A172 (cell line): ENCODE measurements around the gene KMO. TPM values are rescaled to one million over a fixed set of nuclear protein-coding genes. Genes with fewer than 3 reads are reported as not detected.

Experiments used
- DNase-seq: peaks from one replicate; pipeline ENCODE4 v3.0.0-alpha.2; 2015; ENCODE audit warnings: low spot score
- total RNA-seq: library from RNA; depleted of rRNA; stranded (reverse); fragments of >200 nt; shearing (Covaris generic); gene quantifications from 2 replicates; pipeline ENCODE4 v1.2.3, GENCODE V29; 2014

Gene KMO
- total RNA-seq, 1 experiment from 2014 or later = not detected

DNA sequence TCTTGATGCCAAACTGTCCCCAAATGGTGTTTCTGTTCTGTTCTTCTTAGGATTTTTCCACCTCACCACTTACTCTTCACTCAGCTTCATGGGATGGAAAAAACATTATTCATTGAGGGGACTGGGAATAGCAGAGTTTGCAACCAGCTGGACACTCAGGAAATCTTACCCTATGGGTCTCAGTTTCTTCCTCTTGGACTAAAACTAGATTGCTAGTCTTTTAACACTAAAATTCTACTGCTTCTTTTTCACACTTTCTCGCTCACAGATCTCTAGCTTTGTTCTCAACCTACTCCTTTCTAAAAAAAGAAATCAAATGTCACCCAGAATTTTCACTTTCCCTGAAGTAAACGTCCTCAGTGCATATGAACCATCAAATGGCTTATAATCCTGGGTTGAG, 4.8 kb downstream of the KMO start:
- DNase-seq = no peak

GRCh38 chr1:241542199-241542907, 10.2 kb downstream of the KMO start:
- DNase-seq = no peak

DNA sequence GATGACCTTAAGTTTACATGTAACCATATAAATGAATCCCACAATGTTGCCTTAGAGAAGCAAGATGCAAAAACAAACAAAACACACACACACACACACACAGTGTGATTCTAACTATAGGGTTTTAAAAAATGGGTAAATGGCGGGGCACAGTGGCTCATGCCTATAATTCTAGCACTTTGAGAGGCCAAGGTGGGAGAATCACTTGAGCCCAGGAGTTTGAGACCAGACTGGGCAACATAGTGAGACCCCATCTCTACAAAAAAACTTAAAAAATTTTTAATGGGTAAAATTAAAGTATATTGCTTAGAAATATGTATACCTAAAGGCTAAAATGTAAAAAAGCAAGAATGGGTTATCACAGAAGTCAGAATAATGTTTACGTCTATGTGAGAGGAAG, 15.8 kb downstream of the KMO start:
- DNase-seq = no peak

- no peak for DNase-seq
Measured at GRCh38 chr1:241550318-241550717, 18.1 kb downstream of the KMO start.

DNA sequence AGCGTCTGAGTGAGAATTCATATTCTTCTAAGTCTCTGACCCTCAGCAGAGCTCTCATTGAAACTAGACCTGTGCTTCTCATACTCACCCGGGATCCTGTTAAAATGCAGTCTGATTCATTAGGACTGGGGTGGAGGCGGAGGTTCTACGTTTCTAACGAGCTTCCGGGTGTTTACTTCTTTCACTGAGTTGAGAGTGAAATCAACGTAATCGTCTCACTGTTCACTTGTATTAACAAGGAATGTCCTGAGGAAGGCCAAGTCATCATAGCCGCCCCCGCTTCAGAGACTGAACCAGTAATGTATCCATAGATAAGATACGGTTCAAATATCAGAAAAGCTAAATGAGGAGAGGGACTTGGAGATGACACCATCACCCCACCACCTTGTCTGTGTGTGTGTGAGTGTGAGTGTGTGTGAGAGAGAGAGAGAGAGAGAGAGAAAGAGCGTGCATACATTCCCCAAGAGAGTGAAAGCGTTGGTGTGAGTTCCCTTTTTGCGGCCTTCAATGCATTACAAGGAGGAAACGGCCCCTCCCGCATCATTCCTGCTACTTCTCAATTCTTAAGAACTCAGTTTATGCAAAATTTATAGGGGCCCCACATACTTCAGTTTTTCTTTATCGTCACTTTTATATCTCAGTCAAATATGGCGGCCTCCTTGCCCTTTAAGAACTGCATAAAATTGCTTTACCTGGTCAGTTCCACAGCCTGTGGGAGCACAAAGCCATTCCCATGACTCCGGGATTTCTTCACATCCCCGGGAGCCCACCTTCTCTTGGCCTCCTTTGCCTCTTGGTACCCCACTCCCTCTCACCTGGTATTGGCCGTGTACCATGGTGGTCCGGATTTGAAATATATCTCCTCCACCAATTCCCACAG, 19.8 kb downstream of the KMO start:
- no peak for DNase-seq

DNA sequence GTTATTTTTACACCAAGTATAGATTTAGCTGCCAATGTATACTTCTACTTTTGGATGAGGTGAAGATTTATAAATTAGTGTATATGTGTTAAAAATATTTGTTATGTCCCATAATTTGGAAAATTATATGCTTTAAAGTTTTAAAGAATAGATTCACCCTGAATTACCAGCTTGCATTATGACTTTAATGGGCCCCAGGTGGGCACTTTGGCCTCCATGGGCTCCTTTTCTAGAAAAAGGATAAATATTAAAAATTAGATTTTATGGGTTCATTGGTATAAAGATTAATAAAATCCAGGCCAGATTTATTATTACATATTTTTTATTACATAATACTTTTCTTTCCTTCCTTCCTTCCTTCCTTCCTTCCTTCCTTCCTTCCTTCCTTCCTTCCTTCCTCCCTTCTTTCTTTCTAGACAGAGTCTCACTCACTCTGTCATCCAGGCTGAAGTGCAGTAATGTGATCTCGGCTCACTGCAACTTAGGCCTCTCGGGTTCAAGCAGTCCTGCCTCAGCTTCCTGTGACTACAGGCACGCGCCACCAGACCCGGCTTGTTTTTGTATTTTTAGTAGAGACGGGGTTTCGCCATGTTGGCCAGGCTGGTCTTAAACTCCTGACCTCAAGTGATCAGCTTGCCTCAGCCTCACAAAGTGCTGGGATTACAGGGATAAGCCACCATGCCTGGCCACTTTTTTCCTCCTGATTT, 21.9 kb downstream of the KMO start:
- no peak for DNase-seq

DNA sequence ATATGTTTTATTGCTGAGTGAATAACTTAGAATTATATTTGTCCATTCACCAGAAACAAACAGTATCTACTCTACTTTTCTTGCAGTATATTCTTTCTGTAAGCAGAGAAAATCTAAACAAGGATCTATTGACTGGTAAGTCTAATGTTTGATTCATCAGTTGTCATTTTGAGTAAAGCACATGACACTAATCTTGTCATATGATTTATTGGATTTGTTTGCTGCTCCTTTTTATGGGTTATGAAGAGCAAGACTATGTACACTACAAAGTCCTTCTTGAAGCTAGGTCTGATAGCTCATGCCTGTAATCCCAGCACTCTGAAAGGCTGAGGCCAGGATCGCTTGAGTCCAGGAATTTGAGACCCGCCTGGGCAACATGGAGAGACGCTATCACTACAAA, 23.3 kb downstream of the KMO start:
- no peak for DNase-seq

DNA sequence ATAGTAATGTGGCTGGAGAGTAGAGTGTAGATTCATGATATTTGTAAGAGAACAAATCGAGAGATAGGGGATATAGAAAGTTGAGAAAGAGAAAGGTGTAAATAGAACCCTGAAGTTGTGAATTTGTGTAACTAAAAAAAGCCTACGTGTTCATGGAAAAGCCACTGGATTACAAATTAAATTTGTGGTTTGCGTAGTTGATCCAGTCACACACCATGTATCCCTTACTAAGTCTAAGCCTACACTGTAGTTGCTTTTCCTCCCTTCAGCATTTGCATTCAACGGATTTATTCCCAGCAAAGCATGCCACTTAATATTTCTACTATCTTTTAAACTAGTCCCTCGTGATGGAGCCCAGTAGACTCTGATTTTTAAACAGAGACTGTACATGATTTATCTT, 24.9 kb downstream of the KMO start:
- DNase-seq = no peak

DNA sequence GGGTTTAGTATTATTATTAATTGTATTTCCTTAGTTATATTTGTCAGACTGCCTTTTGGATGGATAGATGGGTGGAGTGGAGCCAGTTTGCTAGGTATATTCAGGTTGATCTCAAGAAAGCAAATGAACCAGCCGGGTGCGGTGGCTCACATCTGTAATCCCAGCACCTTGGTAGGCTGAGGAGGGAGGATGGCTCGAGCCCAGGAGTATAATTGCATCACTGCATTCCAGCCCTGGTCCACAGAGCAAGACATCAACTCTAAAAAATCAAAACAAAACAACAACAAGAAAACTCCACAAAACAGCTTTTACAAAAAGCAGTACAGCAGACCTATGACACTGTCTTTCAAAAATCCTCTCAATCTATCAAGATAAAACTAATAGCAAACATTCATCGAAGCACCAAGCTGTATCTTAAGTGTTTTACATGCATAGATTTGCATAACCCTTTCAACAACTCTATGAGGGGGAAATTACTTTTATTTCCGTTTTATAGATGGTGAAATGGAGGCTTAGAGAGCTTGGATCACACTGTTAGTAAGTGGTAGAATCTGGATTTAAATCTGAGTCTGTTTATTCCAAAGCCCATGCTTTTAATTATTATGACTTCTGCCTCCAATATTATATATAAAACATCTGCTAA, 25.5 kb downstream of the KMO start:
- no peak for DNase-seq

GRCh38 chr1:241560146-241560848, 28.1 kb downstream of the KMO start:
- DNase-seq = no peak

DNA sequence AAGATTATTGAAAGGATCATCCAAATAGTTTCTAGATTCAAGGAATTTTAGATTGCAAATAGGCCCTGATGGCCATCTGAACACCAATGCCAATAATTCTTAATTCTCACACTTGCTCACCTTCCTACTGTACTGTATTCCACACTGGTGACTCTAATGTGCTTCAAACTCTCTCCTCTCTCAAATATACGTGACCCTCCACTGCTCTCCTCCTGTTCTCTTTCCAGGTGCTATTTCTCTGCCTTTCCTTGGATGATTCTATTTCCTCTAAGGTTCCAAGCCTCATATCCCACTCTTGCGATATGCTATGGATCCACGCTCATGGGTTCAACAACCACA, 28.6 kb downstream of the KMO start:
- DNase-seq = no peak

DNA sequence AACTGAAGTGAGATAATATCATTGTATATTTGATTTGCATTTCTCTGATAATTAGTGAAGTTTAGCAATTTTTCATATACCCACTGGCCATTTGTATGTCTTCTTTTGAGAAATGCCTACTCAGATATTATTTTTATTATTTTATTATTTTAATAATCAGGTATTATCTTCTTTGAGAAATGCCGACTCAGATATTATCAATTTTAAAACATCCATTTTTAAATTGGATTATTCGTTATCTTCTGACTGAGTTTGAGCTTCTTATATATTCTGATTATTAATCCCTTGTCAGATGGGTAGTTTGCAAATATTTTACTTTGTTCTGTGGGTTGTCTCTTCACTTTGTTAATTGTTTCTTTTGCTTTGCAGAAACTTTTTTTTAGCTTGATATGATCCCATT, 37.7 kb downstream of the KMO start:
- DNase-seq = no peak

DNA sequence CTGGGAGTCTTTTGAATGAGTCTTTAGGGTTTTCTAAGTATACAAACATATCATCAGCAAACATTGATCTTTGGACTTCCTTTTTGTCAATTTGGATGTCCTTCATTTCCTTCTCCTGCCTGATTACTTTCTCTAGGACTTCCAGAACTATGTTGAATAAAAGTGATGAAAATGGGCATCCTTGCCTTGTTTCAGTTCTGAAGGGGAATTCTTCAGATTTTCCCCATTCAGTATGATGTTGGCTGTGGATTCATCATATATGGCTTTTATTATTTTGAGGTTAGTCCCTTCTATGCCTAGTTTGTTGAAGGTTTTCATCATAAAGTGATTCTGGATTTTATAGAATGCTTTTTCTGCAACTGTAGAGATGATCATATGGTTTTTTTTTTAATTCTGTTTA, 42.0 kb downstream of the KMO start:
- DNase-seq = no peak

DNA sequence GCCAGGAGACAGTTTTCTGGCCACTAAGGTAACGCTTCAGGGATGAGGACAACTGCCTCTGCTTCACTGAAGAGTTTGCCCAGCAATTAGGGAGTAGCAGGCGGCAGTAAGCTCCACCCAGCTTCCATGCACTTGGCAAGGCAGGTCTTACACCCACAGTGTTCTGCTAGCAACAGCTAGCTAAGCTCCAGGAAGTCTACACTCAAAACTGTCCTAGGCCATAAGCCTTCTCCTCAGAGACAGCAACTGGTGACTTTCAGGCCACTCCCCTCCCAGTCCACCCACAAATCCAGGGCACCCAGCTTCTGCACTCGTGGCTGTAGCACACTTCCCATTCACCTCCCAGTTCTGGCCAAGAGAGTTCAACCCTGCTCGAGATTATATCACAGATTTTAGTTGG, 47.3 kb downstream of the KMO start:
- DNase-seq = no peak

DNA sequence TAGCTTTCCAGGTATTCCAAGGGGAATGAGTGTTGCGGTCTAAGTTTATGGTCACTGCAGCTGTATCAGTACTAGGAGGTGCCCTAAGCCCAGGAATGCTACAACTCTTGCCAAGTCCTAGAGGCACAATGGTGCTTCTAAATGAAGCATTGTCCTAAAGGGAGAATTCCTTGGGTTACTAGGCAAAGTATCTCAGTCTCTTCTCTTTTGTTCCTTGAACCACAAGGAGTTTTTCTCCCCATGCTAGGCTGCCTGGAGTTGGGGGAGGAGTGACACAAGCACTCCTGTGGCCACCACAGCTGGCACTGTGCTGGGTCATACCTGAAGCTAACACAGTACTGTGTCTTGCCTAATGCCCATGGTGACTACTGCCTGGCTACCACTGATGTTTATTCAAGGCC, 50.7 kb downstream of the KMO start:
- no peak for DNase-seq

- DNase-seq = no peak
Measured at GRCh38 chr1:241586905-241587512, 54.8 kb downstream of the KMO start.

DNA sequence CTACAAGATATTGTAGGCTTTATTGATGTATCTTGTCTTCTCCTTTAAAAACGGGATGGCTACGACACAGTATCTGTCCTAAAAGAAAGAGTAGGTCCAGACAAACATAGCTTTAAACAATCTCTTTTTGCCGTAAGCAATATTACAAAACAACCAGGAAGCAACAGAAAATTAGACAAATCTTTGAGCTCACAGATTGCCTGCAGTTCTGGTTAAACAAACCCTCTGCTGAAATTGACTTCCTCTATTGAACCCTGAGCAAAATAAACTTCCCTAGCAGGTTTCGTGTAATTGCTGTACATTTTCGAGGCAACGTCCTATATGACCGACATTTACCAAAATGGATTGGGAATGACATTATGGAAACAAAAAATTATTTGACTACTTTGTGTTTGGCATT, 57.3 kb downstream of the KMO start:
- no peak for DNase-seq

GRCh38 chr1:241590719-241591118, 58.5 kb downstream of the KMO start:
- no peak for DNase-seq

- DNase-seq = peak; percentile 77
Measured at GRCh38 chr1:241591317-241591716, 59.1 kb downstream of the KMO start.

DNA sequence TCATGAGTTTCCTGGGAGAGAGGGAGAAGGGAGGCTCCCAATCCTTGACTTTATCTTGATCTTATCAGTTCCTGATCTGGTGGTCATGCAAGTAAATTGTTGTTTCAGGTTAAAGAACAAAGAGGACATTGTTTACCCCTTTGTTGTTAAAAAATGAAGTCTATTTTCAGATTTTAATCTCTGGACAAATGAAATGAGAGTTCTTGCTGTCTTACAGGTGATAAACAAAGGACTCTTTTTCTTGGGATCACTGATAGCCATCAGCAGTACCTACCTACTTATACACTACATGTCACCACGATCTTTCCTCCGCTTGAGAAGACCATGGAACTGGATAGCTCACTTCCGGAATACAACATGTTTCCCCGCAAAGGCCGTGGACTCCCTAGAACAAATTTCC, 59.6 kb downstream of the KMO start:
- DNase-seq = no peak

- peak; percentile 88 for DNase-seq
Measured at GRCh38 chr1:241592273-241592958, 60.2 kb downstream of the KMO start.
